Measurements from ENCODE around the gene TRIM40.

GRCh38 chr6:30142665-30143064, 6.7 kb downstream of the TRIM40 start:
- TF ChIP-seq GATA2 (IDR thresholded peaks at IDR 0.05; ENCODE audit: low read depth, low read length), result no peak
- TF ChIP-seq GATA3 (IDR thresholded peaks at IDR 0.05; ENCODE audit: low read depth, low read length), result no peak
